Measurements from ENCODE around the gene NEIL1. TPM values are rescaled to one million over a fixed set of nuclear protein-coding genes. Genes with fewer than 3 reads are reported as not detected.
"Not testable (repeated sequence)": the region's sequence is repeated elsewhere in the genome, so short reads cannot be mapped to it uniquely, and the experiment has no call there.

The NEIL1 gene
- polyA plus RNA-seq, 4 donors: 15.4 to 26.2 (median 19.1) TPM

- not testable (repeated sequence) for DNase-seq (ENCODE audit: low read depth in 4 of 4, low spot score in 3 of 4)
These were observed 14.7 kb upstream of the NEIL1 start for GRCh38 chr15:75332093-75332492.

GRCh38 chr15:75333654-75334419 is 13.0 kb upstream of the NEIL1 start:
- not testable (repeated sequence) for DNase-seq (ENCODE audit: low read depth in 4 of 4, low spot score in 3 of 4)

- DNase-seq (ENCODE audit: low read depth in 4 of 4, low spot score in 3 of 4): no peak
These were observed 11.5 kb upstream of the NEIL1 start for GRCh38 chr15:75335313-75335704.

- DNase-seq (ENCODE audit: low read depth in 4 of 4, low spot score in 3 of 4): peak; percentile 86 to 93 (median 92)
These were observed 11.0 kb upstream of the NEIL1 start, which contains the start of gene COMMD4 for GRCh38 chr15:75335705-75336355. Gene COMMD4, plus strand, starts transcription at chr15:75336063. Its CDS starts 27 bp downstream, at chr15:75336090.

GRCh38 chr15:75338661-75339240 is 8.1 kb upstream of the NEIL1 start:
- DNase-seq (ENCODE audit: low read depth in 4 of 4, low spot score in 3 of 4): no peak

- DNase-seq (ENCODE audit: low read depth in 4 of 4, low spot score in 3 of 4): no peak
These were observed 7.2 kb upstream of the NEIL1 start for GRCh38 chr15:75339531-75340240.

GRCh38 chr15:75342221-75342620 is 4.6 kb upstream of the NEIL1 start:
- no peak for DNase-seq (ENCODE audit: low read depth in 4 of 4, low spot score in 3 of 4)

GRCh38 chr15:75343953-75344352 is 2.9 kb upstream of the NEIL1 start:
- DNase-seq (ENCODE audit: low read depth in 4 of 4, low spot score in 3 of 4): not testable (repeated sequence)

GRCh38 chr15:75347222-75348033 is 589 bp downstream of the NEIL1 start:
- no peak for DNase-seq (ENCODE audit: low read depth in 4 of 4, low spot score in 3 of 4)

- no peak for DNase-seq (ENCODE audit: low read depth in 4 of 4, low spot score in 3 of 4)
These were observed 1.3 kb downstream of the NEIL1 start for GRCh38 chr15:75348034-75348561.

GRCh38 chr15:75348562-75349350 is 1.9 kb downstream of the NEIL1 start:
- DNase-seq (ENCODE audit: low read depth in 4 of 4, low spot score in 3 of 4): no peak

GRCh38 chr15:75349351-75349669 is 2.5 kb downstream of the NEIL1 start:
- DNase-seq (ENCODE audit: low read depth in 4 of 4, low spot score in 3 of 4): not testable (repeated sequence)

- no peak for DNase-seq (ENCODE audit: low read depth in 4 of 4, low spot score in 3 of 4)
These were observed 3.2 kb downstream of the NEIL1 start for GRCh38 chr15:75349851-75350588.

GRCh38 chr15:75350601-75351361 is 3.9 kb downstream of the NEIL1 start:
- DNase-seq (ENCODE audit: low read depth in 4 of 4, low spot score in 3 of 4): no peak

- DNase-seq (ENCODE audit: low read depth in 4 of 4, low spot score in 3 of 4): no peak
These were observed 5.6 kb downstream of the NEIL1 start for GRCh38 chr15:75352186-75353080.

- DNase-seq (ENCODE audit: low read depth in 4 of 4, low spot score in 3 of 4): no peak
These were observed 6.8 kb downstream of the NEIL1 start for GRCh38 chr15:75353604-75354003.

- DNase-seq (ENCODE audit: low read depth in 4 of 4, low spot score in 3 of 4): no peak
These were observed 7.6 kb downstream of the NEIL1 start for GRCh38 chr15:75354454-75354853.

All from right renal pelvis (tissue), 4 donors.